ENCODE results near the gene TRAF7. TPM values are rescaled to one million over a fixed set of nuclear protein-coding genes. Genes with fewer than 3 reads are reported as not detected.

Gene TRAF7
- total RNA-seq, 4 donors from 2014 or later = 51.2 to 120 (median 79.3) TPM

DNA sequence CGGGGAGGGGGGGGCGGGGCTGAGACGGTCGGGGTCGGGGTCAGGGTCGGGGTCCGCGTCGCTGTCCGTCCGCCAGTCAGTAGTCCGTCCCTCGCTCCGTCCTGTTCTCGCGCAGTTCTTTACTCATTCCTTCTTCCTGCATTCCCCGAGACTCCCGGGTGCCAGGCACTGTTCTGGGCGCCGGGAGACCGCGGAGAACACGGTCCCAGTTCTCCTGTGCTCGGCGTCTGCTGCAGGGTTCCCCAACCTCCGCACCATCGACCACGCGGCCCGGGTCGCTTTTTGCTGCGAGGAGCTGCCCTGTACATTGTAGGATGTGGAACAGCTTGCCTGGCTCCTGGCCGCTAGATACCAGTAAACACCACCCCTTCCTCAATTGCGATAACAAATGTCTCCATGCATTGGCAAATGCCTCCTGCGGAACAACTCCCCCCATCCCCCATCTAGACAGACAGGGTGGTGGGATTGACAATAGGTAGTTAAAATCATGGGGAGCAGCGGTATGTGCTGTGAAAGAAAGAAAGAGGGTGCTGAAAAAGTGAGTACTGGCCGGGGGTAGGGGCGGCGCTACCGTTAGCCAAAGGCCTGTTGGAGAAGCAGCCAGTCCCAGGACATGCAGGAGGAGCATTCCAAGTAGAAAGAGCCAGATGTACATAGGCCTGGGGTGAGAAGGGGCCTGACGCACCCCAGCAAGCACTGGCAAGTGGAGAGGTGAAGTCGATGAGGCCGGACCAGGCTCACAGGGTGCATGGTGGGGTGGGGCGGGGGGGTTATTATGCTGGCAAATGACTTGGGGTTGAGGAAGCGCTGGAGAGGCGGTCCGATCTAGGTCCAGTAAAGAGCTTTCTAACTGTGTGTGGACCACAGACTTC lies 631 bp downstream of the TRAF7 start:
- H3K4me3 ChIP-seq = peak overlapping the region; percentile 57 to 93 (median 76)
- peak in 1 of 3 donors; percentile 20 for DNase-seq

DNA sequence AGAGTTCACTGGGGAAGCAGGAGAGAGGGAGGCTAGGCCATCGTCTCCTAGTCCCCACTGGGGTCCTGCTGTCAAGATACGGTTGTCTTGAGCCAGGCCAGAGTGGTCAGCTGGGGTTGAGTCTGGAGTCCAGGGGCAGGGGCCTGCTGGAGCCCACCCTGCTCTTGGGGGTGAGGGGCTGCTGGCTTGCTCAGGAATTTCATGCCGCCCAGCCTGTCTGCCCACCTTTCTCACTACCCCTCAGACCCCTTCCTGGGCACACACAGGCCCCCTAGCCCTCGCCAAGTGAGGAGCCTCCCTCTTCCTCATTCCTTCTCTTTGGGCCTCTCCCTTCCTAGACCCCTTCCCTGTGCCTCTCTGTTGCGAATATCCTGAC lies 1.3 kb downstream of the TRAF7 start:
- TF ChIP-seq, protein P1, sequence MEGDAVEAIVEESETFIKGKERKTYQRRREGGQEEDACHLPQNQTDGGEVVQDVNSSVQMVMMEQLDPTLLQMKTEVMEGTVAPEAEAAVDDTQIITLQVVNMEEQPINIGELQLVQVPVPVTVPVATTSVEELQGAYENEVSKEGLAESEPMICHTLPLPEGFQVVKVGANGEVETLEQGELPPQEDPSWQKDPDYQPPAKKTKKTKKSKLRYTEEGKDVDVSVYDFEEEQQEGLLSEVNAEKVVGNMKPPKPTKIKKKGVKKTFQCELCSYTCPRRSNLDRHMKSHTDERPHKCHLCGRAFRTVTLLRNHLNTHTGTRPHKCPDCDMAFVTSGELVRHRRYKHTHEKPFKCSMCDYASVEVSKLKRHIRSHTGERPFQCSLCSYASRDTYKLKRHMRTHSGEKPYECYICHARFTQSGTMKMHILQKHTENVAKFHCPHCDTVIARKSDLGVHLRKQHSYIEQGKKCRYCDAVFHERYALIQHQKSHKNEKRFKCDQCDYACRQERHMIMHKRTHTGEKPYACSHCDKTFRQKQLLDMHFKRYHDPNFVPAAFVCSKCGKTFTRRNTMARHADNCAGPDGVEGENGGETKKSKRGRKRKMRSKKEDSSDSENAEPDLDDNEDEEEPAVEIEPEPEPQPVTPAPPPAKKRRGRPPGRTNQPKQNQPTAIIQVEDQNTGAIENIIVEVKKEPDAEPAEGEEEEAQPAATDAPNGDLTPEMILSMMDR (IDR thresholded peaks at IDR 0.05) = no peak
- TF ChIP-seq POLR2A (IDR thresholded peaks at IDR 0.05) = no peak
- peaks cover 11 to 82% (median 39%) of the 10 kb centered on the region in 4 donors for H3K4me1 ChIP-seq
- peak overlapping the region; percentile 1 to 92 (median 80) for H3K27ac ChIP-seq
- no peaks in the 10 kb centered on the region for H3K27me3 ChIP-seq
- H3K36me3 ChIP-seq = peaks cover 0 to under 1% (median 0%) of the 10 kb centered on the region in 3 donors
- no peak for DNase-seq
- peak overlapping the region; percentile 57 to 93 (median 76) for H3K4me3 ChIP-seq
- H3K9me3 ChIP-seq = no peaks in the 10 kb centered on the region

More for the DNA sequence above, 631 bp downstream of the TRAF7 start:
- H3K36me3 ChIP-seq = peaks cover 0 to 6% (median 0%) of the 10 kb centered on the region in 3 donors
- no peaks in the 10 kb centered on the region for H3K9me3 ChIP-seq
- TF ChIP-seq, protein P1 (IDR thresholded peaks at IDR 0.05) = no peak
- TF ChIP-seq POLR2A (IDR thresholded peaks at IDR 0.05) = no peak
- no peaks in the 10 kb centered on the region for H3K27me3 ChIP-seq
- H3K4me1 ChIP-seq = peaks cover 11 to 82% (median 40%) of the 10 kb centered on the region in 4 donors
- peak overlapping the region; percentile 78 to 92 (median 86) for H3K27ac ChIP-seq

- peak overlapping the region in 3 of 4 donors; percentile 9 to 85 (median 57) for H3K4me3 ChIP-seq
Observed at GRCh38 chr16:2157480-2158261, 2.1 kb downstream of the TRAF7 start.

GRCh38 chr16:2158262-2158638 lies 2.7 kb downstream of the TRAF7 start:
- no peak for DNase-seq
- Histone ChIP-seq H3K36me3 (no peaks in the 10 kb centered on the region), H3K4me3 (no peak overlapping the region), H3K4me1 (peaks cover 14 to 82% (median 29%) of the 10 kb centered on the region in 4 donors), H3K27me3 (no peaks in the 10 kb centered on the region), H3K9me3 (no peaks in the 10 kb centered on the region), H3K27ac (peak overlapping the region in 3 of 4 donors; percentile 78 to 92 (median 82))
- TF ChIP-seq, protein P1 (IDR thresholded peaks at IDR 0.05) = no peak
- no peak for TF ChIP-seq POLR2A (IDR thresholded peaks at IDR 0.05)

More at GRCh38 chr16:2157480-2158261, 2.1 kb downstream of the TRAF7 start:
- Histone ChIP-seq H3K9me3 (no peaks in the 10 kb centered on the region), H3K27me3 (no peaks in the 10 kb centered on the region), H3K27ac (peak overlapping the region in 3 of 4 donors; percentile 78 to 92 (median 82)), H3K36me3 (no peaks in the 10 kb centered on the region), H3K4me1 (peaks cover 14 to 82% (median 35%) of the 10 kb centered on the region in 4 donors)
- peak in 2 of 3 donors; percentile 75 to 81 for DNase-seq
- TF ChIP-seq, protein P1 (IDR thresholded peaks at IDR 0.05) = no peak
- no peak for TF ChIP-seq POLR2A (IDR thresholded peaks at IDR 0.05)

DNA sequence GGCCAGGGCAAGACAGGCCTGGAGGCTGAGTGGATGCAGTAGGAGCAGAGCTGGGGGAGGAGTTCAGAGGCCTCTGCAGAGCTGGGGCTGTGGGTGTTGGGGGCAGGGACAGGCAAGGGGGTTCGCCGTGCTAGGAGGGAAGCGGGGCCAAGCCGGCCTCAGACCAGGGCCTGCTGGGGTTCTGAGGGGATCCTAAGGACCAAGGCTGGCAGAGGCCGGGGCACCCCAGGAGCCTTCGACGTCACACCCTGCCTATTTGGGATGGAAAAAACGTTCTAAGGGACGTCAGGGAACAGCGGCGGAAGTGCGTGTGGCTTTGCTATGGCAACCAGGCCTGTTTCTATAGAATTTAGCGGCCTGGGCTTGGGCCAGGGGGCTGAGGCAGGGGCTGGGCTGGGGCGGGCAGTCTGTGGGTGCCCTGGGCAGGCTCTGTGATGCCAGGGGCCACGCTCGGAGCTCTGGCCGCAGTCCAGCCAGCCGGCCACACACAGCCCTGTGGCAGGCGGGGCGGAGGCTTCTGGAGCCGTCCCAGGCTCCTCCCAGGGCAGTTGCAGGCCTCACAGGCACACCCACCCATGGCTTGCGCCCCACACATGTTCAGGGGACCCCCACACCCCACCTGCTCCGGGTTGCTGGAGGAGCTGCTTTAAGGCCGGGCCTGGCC lies 3.7 kb downstream of the TRAF7 start:
- Histone ChIP-seq H3K9me3 (no peaks in the 10 kb centered on the region), H3K4me1 (peaks cover 15 to 83% (median 22%) of the 10 kb centered on the region in 4 donors), H3K36me3 (no peaks in the 10 kb centered on the region), H3K27ac (peak overlapping the region; percentile 64 to 92 (median 80)), H3K4me3 (peak overlapping the region in 2 of 4 donors; percentile 26 to 34), H3K27me3 (no peaks in the 10 kb centered on the region)
- TF ChIP-seq, protein P1 (IDR thresholded peaks at IDR 0.05) = no peak
- no peak for TF ChIP-seq POLR2A (IDR thresholded peaks at IDR 0.05)
- peak in 1 of 3 donors; percentile 67 for DNase-seq

All from Peyer's patch (tissue), 4 donors.